Endodermal cell (in vitro differentiated cells): Measurements from ENCODE around the gene GPATCH8. TPM values are rescaled to one million over a fixed set of nuclear protein-coding genes. Genes with fewer than 3 reads are reported as not detected.

Experiments
- DNase-seq: peaks from one replicate; pipeline ENCODE4 v3.0.0-alpha.2; 2017
- H3K27ac ChIP-seq: 2 replicates; pipeline ENCODE4 v1.5.1; 2013; ENCODE audit warnings: mild to moderate bottlenecking, low read depth, low read length, moderate library complexity
- H3K27me3 ChIP-seq: 2 replicates; pipeline ENCODE4 v1.6.1; 2013; ENCODE audit warnings: mild to moderate bottlenecking, low read length, moderate library complexity; ENCODE audit not compliant: insufficient read depth, control insufficient read depth, poor library complexity, severe bottlenecking
- H3K36me3 ChIP-seq: 2 replicates; pipeline ENCODE4 v1.7.0; 2013; ENCODE audit warnings: mild to moderate bottlenecking, low read length, moderate library complexity; ENCODE audit not compliant: control insufficient read depth, insufficient read depth
- H3K4me1 ChIP-seq: one replicate; pipeline ENCODE4 v1.7.0; 2013; ENCODE audit warnings: low read length; ENCODE audit not compliant: control insufficient read depth, insufficient read depth
- H3K4me3 ChIP-seq: 2 replicates; pipeline ENCODE4 v1.5.1; 2013; ENCODE audit warnings: mild to moderate bottlenecking, low read length, moderate library complexity
- H3K9ac ChIP-seq: 2 replicates; pipeline ENCODE4 v1.6.1; 2013; ENCODE audit warnings: mild to moderate bottlenecking, low read length, moderate library complexity; ENCODE audit not compliant: poor library complexity, severe bottlenecking; ENCODE audit errors: extremely low read depth
- H3K9me3 ChIP-seq: 2 replicates; pipeline ENCODE4 v1.6.1; 2013; ENCODE audit warnings: mild to moderate bottlenecking, low read length, moderate library complexity; ENCODE audit not compliant: control insufficient read depth
- H3K27ac Mint-ChIP-seq: 2 replicates; pipeline ENCODE4 v1.8.0; 2020; ENCODE audit warnings: mixed read lengths
- H3K27me3 Mint-ChIP-seq: 2 replicates; pipeline ENCODE4 v1.8.0; 2021; ENCODE audit warnings: mild to moderate bottlenecking, mixed read lengths; ENCODE audit not compliant: insufficient read depth
- H3K36me3 Mint-ChIP-seq: 2 replicates; pipeline ENCODE4 v1.8.0; 2020; ENCODE audit warnings: low read depth, mixed read lengths
- H3K4me1 Mint-ChIP-seq: 2 replicates; pipeline ENCODE4 v1.8.0; 2020; ENCODE audit warnings: mixed read lengths
- H3K4me3 Mint-ChIP-seq: 2 replicates; pipeline ENCODE4 v1.8.0; 2020; ENCODE audit warnings: mild to moderate bottlenecking, moderate library complexity, mixed read lengths
- H3K9me3 Mint-ChIP-seq: 2 replicates; pipeline ENCODE4 v1.8.0; 2020; ENCODE audit warnings: mild to moderate bottlenecking, mixed read lengths
- WGBS, 2 experiments: methylation state at CpG; one replicate each; pipeline versions ENCODE4 v1.1.5 to v1.1.7; 2013; ENCODE audit warnings: missing lambda C conversion rate in 2 of 2, mixed read lengths in 1 of 2; ENCODE audit not compliant: insufficient coverage in 1 of 2, insufficient read length in 1 of 2; 5-methylcytosine and 5-hydroxymethylcytosine counted together
- total RNA-seq, 2 donors: library from RNA; stranded (reverse); fragmentation: NEBNext Ultra II Directional in 1 of 2; extraction: Animal tissue kit (Norgen Biotek cat#: 25700) in 1 of 2; gene quantifications; 2 replicates in 1 of 2; 3 replicates in 1 of 2; pipeline ENCODE4 v1.2.1, GENCODE V29; 2021
- TF ChIP-seq, protein P1 (sequence below): fragments of 200-600 bp; sonication (generic); conservative IDR thresholded peaks from 2 replicates; pipeline ENCODE4 v1.5.0; 2021; ENCODE audit warnings: antibody characterized with exemption, mild to moderate bottlenecking

Gene GPATCH8
- total RNA-seq, 2 donors from 2014 or later: 49.9 to 55.2 TPM

DNA sequence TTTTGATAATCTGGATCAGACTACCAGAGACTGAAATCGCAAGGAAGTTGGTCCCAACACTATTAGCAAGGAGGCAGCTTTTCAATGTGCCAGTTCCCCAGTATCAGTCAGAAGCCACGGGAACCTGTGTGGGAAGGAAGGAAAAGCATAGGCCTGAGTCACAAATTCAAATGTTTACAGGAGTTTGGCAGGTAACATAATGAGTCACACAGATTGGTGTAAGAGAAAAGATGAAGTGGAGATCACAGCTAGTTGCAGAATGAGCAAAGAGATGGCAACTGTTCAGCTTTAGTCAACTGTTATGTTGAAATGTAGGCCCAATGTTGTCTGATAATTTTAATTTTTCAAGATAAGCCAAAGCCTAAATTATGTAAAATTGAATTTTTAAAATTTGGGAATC is 85.7 kb downstream of the GPATCH8 start:
- no peaks in the 10 kb centered on the region for H3K4me1 Mint-ChIP-seq
- Histone ChIP-seq H3K4me1 (no peaks in the 10 kb centered on the region), H3K27ac (no peak overlapping the region), H3K9ac (no peak overlapping the region), H3K9me3 (no peaks in the 10 kb centered on the region), H3K27me3 (no peaks in the 10 kb centered on the region), H3K4me3 (no peak overlapping the region), H3K36me3 (peaks cover 72% of the 10 kb centered on the region)
- H3K27me3 Mint-ChIP-seq: no peaks in the 10 kb centered on the region
- 95 to 100% methylated on average over 2 of the region's 2 CpGs for WGBS, 2 experiments
- no peak for DNase-seq
- TF ChIP-seq, protein P1, sequence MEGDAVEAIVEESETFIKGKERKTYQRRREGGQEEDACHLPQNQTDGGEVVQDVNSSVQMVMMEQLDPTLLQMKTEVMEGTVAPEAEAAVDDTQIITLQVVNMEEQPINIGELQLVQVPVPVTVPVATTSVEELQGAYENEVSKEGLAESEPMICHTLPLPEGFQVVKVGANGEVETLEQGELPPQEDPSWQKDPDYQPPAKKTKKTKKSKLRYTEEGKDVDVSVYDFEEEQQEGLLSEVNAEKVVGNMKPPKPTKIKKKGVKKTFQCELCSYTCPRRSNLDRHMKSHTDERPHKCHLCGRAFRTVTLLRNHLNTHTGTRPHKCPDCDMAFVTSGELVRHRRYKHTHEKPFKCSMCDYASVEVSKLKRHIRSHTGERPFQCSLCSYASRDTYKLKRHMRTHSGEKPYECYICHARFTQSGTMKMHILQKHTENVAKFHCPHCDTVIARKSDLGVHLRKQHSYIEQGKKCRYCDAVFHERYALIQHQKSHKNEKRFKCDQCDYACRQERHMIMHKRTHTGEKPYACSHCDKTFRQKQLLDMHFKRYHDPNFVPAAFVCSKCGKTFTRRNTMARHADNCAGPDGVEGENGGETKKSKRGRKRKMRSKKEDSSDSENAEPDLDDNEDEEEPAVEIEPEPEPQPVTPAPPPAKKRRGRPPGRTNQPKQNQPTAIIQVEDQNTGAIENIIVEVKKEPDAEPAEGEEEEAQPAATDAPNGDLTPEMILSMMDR: no peak
- no peak overlapping the region for H3K27ac Mint-ChIP-seq
- H3K9me3 Mint-ChIP-seq: no peaks in the 10 kb centered on the region
- H3K36me3 Mint-ChIP-seq: peaks cover 52% of the 10 kb centered on the region
- H3K4me3 Mint-ChIP-seq: no peak overlapping the region

GRCh38 chr17:44416558-44417289 is 86.5 kb downstream of the GPATCH8 start:
- H3K9ac ChIP-seq: no peak overlapping the region
- peaks cover 52% of the 10 kb centered on the region for H3K36me3 Mint-ChIP-seq
- H3K27ac Mint-ChIP-seq: no peak overlapping the region
- 96 to 100% methylated on average over 2 of the region's 2 CpGs for WGBS, 2 experiments
- no peaks in the 10 kb centered on the region for H3K27me3 Mint-ChIP-seq
- no peaks in the 10 kb centered on the region for H3K9me3 Mint-ChIP-seq
- H3K4me3 ChIP-seq: no peak overlapping the region
- H3K27me3 ChIP-seq: no peaks in the 10 kb centered on the region
- H3K4me1 ChIP-seq: no peaks in the 10 kb centered on the region
- H3K36me3 ChIP-seq: peaks cover 66% of the 10 kb centered on the region
- no peaks in the 10 kb centered on the region for H3K4me1 Mint-ChIP-seq
- H3K9me3 ChIP-seq: no peaks in the 10 kb centered on the region
- no peak overlapping the region for H3K4me3 Mint-ChIP-seq
- DNase-seq: no peak
- H3K27ac ChIP-seq: no peak overlapping the region
- TF ChIP-seq, protein P1: no peak

DNA sequence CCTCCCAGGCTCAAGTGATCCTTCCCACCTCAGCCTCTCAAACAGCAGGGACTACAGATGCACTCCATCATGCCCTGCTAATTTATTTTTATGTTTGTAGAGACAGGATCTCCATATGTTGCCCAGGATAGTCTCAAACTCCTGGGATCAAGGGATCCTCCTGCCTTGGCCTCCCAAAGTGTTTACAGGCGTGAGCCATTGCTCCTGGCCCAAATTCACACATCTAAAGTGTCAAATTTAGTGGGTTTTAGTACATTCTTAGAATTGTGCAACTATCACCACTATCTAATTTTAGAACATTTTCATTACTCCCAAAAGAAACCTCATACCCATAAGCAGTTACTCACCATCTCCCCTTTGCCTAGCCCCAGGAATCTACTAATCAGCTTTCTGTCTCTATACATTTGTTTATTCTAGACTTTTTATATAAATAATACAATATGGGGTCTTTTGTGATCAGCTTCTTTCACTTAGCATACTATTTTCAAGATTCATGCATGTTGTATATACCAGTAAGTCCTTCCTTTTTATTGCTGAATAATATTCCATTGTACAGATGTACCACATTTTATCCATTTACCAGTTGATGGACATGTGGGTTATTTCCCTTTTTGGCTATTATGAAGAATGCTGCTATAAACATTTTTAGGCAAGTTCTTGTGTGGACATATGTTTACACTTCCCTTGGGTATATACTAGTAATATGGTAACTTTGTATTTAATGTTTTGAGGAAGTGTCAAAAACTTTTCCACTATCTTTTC is 88.6 kb downstream of the GPATCH8 start:
- Mint-ChIP-seq H3K27me3 (no peaks in the 10 kb centered on the region), H3K4me1 (no peaks in the 10 kb centered on the region), H3K27ac (no peak overlapping the region), H3K9me3 (no peaks in the 10 kb centered on the region), H3K4me3 (no peak overlapping the region), H3K36me3 (peaks cover 48% of the 10 kb centered on the region)
- WGBS, 2 experiments: 100% methylated on average over 1 of the region's 1 CpG; no CpG with 5 or more reads in 1 of the 2 experiments
- Histone ChIP-seq H3K27ac (no peak overlapping the region), H3K27me3 (no peaks in the 10 kb centered on the region), H3K4me3 (no peak overlapping the region), H3K9ac (no peak overlapping the region), H3K4me1 (no peaks in the 10 kb centered on the region), H3K36me3 (peaks cover 54% of the 10 kb centered on the region), H3K9me3 (no peaks in the 10 kb centered on the region)
- DNase-seq: no peak
- TF ChIP-seq, protein P1: no peak
